HG03558 (cell line): ENCODE data around the gene PDIA2.

ENCODE experiments used
- ATAC-seq: cut with Tn5 transposase; IDR thresholded peaks from one replicate; pipeline ENCODE4 v1.9.1; 2021; ENCODE audit warnings: moderate number of reproducible peaks; ENCODE audit not compliant: unreplicated experiment; ENCODE audit errors: extremely low read depth

Gene PDIA2

GRCh38 chr16:293043-293775, 10.2 kb downstream of the PDIA2 start:
- ATAC-seq, result no peak

- ATAC-seq, result no peak
Observed at GRCh38 chr16:296276-296675, 13.3 kb downstream of the PDIA2 start.

- no peak for ATAC-seq
Observed at GRCh38 chr16:296806-297510, 14.0 kb downstream of the PDIA2 start.

- ATAC-seq, result no peak
Observed at GRCh38 chr16:297832-298231, 14.9 kb downstream of the PDIA2 start.

GRCh38 chr16:301235-301634, 18.3 kb downstream of the PDIA2 start:
- no peak for ATAC-seq

- ATAC-seq, result no peak
Observed at GRCh38 chr16:301950-302349, 19.0 kb downstream of the PDIA2 start.

- no peak for ATAC-seq
Observed at GRCh38 chr16:303760-304505, 21.0 kb downstream of the PDIA2 start.

GRCh38 chr16:305916-306626, 23.1 kb downstream of the PDIA2 start:
- no peak for ATAC-seq

- ATAC-seq, result no peak
Observed at GRCh38 chr16:306911-307370, 24.0 kb downstream of the PDIA2 start.

- no peak for ATAC-seq
Observed at GRCh38 chr16:307691-308312, 24.8 kb downstream of the PDIA2 start.

- ATAC-seq, result no peak
Observed at GRCh38 chr16:309476-309875, 26.5 kb downstream of the PDIA2 start.

GRCh38 chr16:311725-312124, 28.8 kb downstream of the PDIA2 start:
- ATAC-seq, result no peak

GRCh38 chr16:314351-314750, 31.4 kb downstream of the PDIA2 start:
- no peak for ATAC-seq

- ATAC-seq, result no peak
Observed at GRCh38 chr16:314795-315299, 31.9 kb downstream of the PDIA2 start.

- ATAC-seq, result no peak
Observed at GRCh38 chr16:316741-317464, 33.9 kb downstream of the PDIA2 start.

- ATAC-seq, result no peak
Observed at GRCh38 chr16:317583-317982, 34.6 kb downstream of the PDIA2 start.

- ATAC-seq, result no peak
Observed at GRCh38 chr16:318628-319027, 35.7 kb downstream of the PDIA2 start.

GRCh38 chr16:320206-320605, 37.2 kb downstream of the PDIA2 start:
- no peak for ATAC-seq

- no peak for ATAC-seq
Observed at GRCh38 chr16:321532-321931, 38.6 kb downstream of the PDIA2 start.
